Hematopoietic multipotent progenitor cell treated with erythropoietin and hydrocortisone succinate and interleukin-3 and kit ligand, for 17 days (in vitro differentiated cells): ENCODE measurements around the gene ANKRD27.
"Not testable (repeated sequence)": the region's sequence is repeated elsewhere in the genome, so short reads cannot be mapped to it uniquely, and the experiment has no call there.

Experiments
- DNase-seq: peaks from one replicate; pipeline ENCODE4 v3.0.0-alpha.2; 2015; ENCODE audit warnings: low spot score

Gene ANKRD27

DNA sequence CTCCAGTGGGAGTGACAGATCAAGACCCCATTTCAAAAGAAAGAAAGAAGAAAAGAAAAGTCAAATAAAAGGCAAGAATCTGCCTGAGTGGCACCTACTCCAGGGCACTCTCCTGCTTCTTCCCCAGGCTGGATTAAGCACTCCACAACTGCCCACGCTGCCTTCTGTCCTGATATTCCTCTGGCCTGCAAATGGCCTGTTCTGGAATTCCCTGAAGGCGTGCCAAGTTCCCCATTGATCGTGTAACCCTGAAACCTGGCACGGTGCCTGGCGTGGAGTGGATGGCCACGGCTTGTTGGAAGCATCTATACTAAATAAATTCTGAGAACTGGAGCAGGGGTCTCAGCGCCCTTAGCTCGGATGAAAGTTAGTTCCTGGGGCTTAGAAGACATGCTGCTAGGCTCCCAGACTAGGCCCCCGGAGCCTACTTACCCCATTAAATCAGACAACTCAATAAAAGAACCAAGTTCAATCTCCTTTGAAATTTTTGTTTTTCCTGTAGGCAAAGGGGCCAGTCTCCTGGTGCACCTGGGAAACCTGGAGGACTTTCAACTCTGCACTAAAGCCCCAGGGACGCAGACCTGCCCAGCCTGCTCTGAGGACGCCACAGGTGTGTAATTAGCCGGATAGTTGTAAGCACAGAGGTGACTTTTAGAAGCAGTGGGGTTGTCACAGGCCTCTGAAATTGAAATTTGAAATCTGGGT lies 21.9 kb downstream of the ANKRD27 start:
- no peak for DNase-seq

- DNase-seq, result not testable (repeated sequence)
Measured at GRCh38 chr19:32652331-32652730, 22.6 kb downstream of the ANKRD27 start.

- DNase-seq, result no peak
Measured at GRCh38 chr19:32651729-32652140, 23.2 kb downstream of the ANKRD27 start.

GRCh38 chr19:32650671-32651070 lies 24.3 kb downstream of the ANKRD27 start:
- no peak for DNase-seq

GRCh38 chr19:32649751-32650150 lies 25.2 kb downstream of the ANKRD27 start:
- no peak for DNase-seq

GRCh38 chr19:32647361-32647760 lies 27.6 kb downstream of the ANKRD27 start:
- DNase-seq, result no peak

DNA sequence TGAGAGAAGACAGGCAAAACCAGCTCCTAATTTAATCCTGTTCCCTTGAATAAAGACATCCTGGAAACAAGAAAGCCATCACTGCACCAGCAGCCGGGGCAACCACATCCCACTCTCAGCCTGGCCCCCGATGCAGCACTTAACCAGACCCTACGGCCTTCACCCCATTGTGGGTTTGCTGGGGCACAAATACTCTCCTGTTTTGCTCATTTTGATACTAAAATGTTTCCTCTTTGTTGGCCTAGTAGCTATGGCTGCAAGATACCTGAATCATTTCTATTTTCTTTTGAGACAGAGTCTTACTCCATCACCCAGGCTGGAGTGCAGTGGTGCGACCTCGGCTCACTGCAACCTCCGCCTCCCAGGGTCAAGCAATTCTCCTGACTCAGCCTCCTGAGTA lies 28.4 kb downstream of the ANKRD27 start:
- no peak for DNase-seq

GRCh38 chr19:32642771-32643170 lies 32.2 kb downstream of the ANKRD27 start:
- no peak for DNase-seq

DNA sequence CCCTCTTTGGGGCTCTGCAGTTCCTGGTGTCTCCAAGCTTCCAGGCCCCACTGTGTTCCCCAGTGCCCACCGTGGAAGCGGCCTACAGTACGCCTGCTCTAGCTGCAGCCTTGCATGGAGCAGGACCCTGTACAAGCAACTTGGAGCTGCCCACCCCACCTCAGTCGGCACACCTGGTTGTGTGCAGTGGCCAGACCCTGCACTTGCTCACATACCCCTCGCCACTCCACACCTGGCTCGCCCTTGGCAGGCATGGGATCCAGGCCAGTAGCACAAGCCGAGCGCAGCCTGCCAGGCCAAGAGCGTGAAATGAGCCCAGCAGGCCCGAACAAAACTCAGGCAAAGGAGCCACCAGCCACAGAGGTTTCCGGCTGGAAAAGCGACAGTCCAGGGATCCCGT lies 36.4 kb downstream of the ANKRD27 start:
- no peak for DNase-seq

- no peak for DNase-seq
Measured at GRCh38 chr19:32637480-32637879, 37.5 kb downstream of the ANKRD27 start.

- DNase-seq, result peak; percentile 27
Measured at GRCh38 chr19:32631381-32631780, 43.6 kb downstream of the ANKRD27 start.

GRCh38 chr19:32630338-32630737 lies 44.6 kb downstream of the ANKRD27 start:
- peak; percentile 69 for DNase-seq

DNA sequence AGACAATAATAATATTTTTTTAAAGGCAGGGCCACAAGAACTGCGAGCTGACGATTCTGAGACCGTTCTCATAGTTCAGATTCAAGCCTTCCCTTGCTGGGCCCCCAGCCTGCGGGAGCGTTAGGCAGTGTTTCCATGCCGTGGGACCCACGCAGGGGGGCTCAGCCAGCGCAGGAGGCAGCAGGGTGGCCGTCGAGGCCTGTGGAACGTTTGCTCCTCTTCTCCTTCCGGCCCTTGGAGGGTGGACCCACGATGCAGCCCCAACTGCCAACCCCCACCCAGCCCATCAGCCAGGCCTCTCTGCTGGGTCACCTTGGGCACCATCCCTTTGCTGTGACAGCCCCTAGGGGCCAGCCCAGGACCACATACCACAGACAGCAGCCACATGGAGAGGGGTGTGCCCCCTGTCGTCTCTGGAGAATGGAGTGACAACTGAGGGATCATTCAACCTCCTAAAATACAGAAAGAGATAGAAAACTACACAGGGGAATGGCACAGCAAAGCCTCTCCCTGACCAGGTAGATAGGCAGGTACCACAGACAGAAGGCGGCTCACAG lies 47.2 kb downstream of the ANKRD27 start:
- no peak for DNase-seq

DNA sequence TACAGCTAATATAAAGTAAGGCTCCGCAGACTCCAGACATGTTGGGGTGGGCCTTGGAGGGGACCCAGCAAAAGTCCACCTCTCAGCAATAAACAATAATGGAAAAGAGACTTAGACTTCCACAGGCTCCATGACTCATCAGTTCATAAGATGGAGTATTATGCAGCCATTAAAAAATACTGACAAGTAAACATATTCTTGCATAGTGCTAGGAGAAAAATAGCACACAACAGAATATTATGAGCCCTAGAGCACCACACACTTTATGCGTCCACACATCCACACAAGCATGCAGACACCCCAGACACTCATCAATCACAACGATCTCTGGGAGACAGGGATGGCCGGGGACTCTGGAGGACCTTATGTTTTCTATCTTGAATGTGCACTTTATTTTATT lies 48.0 kb downstream of the ANKRD27 start:
- peak; percentile 21 for DNase-seq

DNA sequence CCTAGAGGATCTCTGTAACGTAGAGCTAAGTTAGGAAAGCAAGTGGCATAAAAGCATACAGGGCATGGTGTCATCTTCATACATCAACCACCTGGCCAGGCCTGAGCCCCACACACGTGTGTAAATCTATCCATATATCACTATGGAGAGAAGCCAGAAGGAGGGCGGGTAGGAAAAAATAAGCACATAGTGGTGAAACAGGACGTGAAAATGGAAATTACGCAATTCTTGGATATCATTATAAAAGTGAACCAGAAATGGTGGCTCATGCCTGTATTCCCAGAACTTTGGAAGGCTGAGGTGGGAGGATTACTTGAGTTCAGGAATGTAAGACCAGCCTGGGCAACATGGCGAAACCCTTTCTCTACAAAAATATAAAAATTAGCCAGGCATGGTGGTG lies 50.6 kb downstream of the ANKRD27 start:
- no peak for DNase-seq

- DNase-seq, result no peak
Measured at GRCh38 chr19:32622002-32622401, 53.0 kb downstream of the ANKRD27 start.

GRCh38 chr19:32619051-32619685 lies 55.8 kb downstream of the ANKRD27 start:
- DNase-seq, result no peak

- no peak for DNase-seq
Measured at GRCh38 chr19:32615569-32615968, 59.4 kb downstream of the ANKRD27 start.

DNA sequence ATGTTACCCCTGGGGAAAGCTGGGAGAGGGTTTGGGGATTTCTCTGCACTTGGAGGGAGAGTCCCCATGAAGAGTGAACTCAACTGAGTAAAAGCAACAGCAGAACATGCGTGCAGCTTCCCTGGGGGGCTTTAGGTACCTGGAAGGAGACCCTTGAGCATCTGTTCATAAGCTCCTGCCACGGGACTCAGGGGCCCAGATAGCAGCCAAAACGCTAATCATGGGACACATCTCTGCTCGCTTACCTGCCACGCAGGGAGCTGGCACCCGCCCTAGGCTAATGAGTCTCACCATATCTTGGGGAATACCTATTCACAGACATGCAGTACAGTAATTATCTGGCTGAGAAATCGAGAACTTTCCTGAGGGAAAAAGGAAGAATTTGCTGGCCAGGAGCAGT lies 60.1 kb downstream of the ANKRD27 start:
- DNase-seq, result no peak

DNA sequence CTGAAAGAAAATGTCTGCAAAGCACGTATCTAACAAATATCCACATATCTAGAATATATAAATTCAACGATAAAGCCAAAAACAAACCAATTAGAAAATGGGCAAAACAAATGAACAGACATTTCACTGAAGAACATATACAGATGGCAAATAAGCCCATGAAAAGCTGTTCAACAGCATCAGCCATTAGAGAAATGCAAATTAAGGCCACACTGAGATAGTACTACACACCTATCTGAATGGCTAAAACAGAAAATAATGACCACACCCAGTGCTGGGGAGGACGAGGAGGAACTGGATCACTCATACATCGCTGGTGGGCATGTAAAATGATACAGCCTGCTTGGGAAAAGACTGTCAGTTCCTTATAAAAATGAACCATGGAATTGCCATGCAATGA lies 62.0 kb downstream of the ANKRD27 start:
- DNase-seq, result no peak

GRCh38 chr19:32611161-32611560 lies 63.8 kb downstream of the ANKRD27 start:
- DNase-seq, result no peak

DNA sequence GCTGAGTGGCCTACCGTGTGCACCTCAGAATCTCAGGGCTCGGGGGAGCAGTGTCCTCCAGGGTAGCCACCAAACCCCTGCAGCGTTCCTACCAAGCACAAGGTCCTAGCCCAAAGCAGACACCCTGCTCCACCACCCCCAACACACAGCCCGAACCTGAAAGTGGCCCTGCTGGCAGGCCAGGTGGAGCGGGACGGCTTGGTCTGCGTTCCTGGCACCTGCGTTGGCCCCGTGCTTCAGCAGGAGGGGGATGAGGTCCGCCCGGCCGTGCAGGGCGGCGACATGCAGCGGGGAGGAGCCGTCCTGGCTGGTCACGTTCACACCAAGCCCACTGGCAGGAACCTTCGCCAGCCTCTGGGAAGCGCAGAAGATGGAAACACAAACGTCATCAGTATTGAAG lies 67.5 kb downstream of the ANKRD27 start:
- DNase-seq, result no peak

- no peak for DNase-seq
Measured at GRCh38 chr19:32606289-32606688, 68.7 kb downstream of the ANKRD27 start.

DNA sequence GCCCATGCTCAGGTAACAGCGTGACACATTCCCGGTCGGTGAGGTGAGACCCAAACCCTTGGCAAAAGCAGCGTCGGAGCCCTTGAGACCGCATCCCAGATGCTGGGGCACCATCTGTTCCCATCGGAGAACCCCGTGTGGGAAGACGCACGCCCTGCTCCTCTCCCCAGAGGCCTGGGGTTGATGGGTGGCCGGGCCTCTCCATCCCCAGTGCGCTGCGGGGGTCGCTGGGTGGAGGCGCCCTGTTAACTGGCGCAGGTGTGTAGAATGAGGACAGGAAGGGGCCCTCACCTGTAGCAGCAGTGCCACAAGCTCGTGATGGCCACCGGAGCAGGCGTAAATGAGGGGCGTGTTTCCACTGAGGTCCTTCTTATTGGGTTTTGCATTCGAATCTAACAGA lies 69.4 kb downstream of the ANKRD27 start:
- no peak for DNase-seq
